Activated CD8-positive, alpha-beta T cell treated with anti-CD3 and anti-CD28 coated beads, Interleukin-2, amount 10 ng/mL, durations not matched to agents 7 days and 5 days (primary cell): ENCODE results near the gene CLK3. TPM values are rescaled to one million over a fixed set of nuclear protein-coding genes. Genes with fewer than 3 reads are reported as not detected.

ENCODE experiments used
- ATAC-seq: fragments of 150-1000 bp; cut with Tn5 transposase; one replicate; pipeline ENCODE4 v1.10.0; 2021; ENCODE audit warnings: moderate library complexity
- CTCF ChIA-PET: fragments of 350-600 bp; sonication (Branson Sonifier 250); formaldehyde crosslinking; loops from one replicate; lab custom pipeline; 2021; ENCODE audit warnings: antibody characterized with exemption; lab: Charles Lee
- POLR2A ChIA-PET: fragments of 350-600 bp; sonication (Branson Sonifier 250); formaldehyde crosslinking; loops from one replicate; lab custom pipeline; 2021; ENCODE audit warnings: antibody characterized with exemption; lab: Charles Lee
- DNase-seq: peaks from one replicate; pipeline ENCODE4 v3.0.0-alpha.2; 2020
- H3K27ac Mint-ChIP-seq: one replicate; pipeline ENCODE4 v1.8.0; 2021; ENCODE audit warnings: mild to moderate bottlenecking, mixed read lengths
- H3K27me3 Mint-ChIP-seq: one replicate; pipeline ENCODE4 v1.8.0; 2021; ENCODE audit warnings: low read depth, mixed read lengths
- H3K36me3 Mint-ChIP-seq: one replicate; pipeline ENCODE4 v1.8.0; 2021; ENCODE audit warnings: low read depth, mixed read lengths
- H3K4me1 Mint-ChIP-seq: one replicate; pipeline ENCODE4 v1.8.0; 2021; ENCODE audit warnings: low read depth, mixed read lengths
- H3K4me3 Mint-ChIP-seq: one replicate; pipeline ENCODE4 v1.8.0; 2021; ENCODE audit warnings: mild to moderate bottlenecking, mixed read lengths
- H3K9me3 Mint-ChIP-seq: one replicate; pipeline ENCODE4 v1.8.0; 2022; ENCODE audit warnings: mixed read lengths; ENCODE audit not compliant: insufficient read depth
- total RNA-seq, 2 experiments: library from RNA; stranded (reverse); gene quantifications; one replicate each; pipeline ENCODE4 v1.2.3, GENCODE V29; 2021

CLK3 gene
- total RNA-seq, 2 experiments from 2014 or later: 125 to 128 TPM

DNA sequence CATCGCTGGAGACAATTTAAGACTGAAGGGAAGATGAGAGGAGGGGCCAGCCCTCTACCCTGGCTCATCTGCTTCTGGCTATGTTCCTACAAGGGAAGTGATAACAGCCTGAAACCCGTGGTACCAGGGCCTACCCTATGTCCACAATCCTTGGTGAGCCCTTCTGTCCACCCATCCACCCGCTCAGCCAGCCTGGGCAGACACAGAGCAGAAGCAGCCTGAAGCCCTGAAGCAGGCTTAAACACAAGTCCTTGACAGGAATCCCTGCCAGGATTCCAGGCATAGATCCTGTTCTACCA, 15.4 kb downstream of the CLK3 start:
- Mint-ChIP-seq H3K36me3 (peaks cover 48% of the 10 kb centered on the region), H3K27ac (peak overlapping the region; percentile 18)
- POLR2A ChIA-PET: interaction anchor here (0.8 to 1.8 kb wide), 3 partner anchors 9 to 90 kb away, joined by 3 to 4 read pairs (median 4); partner anchors contain the start of gene ARID3B

DNA sequence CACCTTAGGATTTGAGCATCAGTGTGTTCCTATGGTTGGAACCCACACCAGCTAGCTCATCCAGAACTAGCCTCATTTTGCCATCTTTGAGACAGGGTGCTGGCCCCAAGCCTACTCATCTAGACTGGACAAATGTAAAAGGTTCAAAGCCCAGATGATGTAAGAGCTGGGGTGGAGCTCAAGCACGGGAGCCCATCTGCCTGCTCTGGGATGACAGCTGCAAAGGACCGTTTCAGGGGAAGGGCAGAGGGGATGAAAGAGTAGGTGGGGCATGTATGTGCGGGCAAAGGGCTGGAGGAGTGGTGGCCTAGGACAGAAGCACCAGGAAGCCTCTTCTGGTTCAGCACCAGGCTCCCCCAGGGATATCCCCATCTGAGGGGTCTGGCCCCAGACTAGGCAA, 15.8 kb downstream of the CLK3 start:
- CTCF ChIA-PET: interaction anchor here (0.7 to 19.3 kb wide), 26 partner anchors 10 to 318 kb away, joined by 3 to 508 read pairs (median 6); partner anchors contain the start of genes CLK3 and CSK
- no peaks in the 10 kb centered on the region for H3K9me3 Mint-ChIP-seq
- peaks cover 18% of the 10 kb centered on the region for H3K4me1 Mint-ChIP-seq
- H3K27ac Mint-ChIP-seq: no peak overlapping the region
- POLR2A ChIA-PET: interaction anchor here (0.6 to 1.8 kb wide), 6 partner anchors 8 to 150 kb away, joined by 3 to 4 read pairs (median 4); partner anchors contain the start of gene ARID3B
- DNase-seq: no peak
- peaks cover 48% of the 10 kb centered on the region for H3K36me3 Mint-ChIP-seq
- H3K27me3 Mint-ChIP-seq: no peaks in the 10 kb centered on the region
- no peak for ATAC-seq
- H3K4me3 Mint-ChIP-seq: no peak overlapping the region

More for the DNA sequence above, 15.4 kb downstream of the CLK3 start:
- Mint-ChIP-seq H3K4me1 (peaks cover 21% of the 10 kb centered on the region), H3K9me3 (no peaks in the 10 kb centered on the region), H3K4me3 (no peak overlapping the region), H3K27me3 (no peaks in the 10 kb centered on the region)
- DNase-seq: no peak
- CTCF ChIA-PET: interaction anchor here (0.8 to 19.3 kb wide), 14 partner anchors 10 to 319 kb away, joined by 3 to 508 read pairs (median 12); partner anchors contain the start of genes CLK3 and CSK
- ATAC-seq: no peak

DNA sequence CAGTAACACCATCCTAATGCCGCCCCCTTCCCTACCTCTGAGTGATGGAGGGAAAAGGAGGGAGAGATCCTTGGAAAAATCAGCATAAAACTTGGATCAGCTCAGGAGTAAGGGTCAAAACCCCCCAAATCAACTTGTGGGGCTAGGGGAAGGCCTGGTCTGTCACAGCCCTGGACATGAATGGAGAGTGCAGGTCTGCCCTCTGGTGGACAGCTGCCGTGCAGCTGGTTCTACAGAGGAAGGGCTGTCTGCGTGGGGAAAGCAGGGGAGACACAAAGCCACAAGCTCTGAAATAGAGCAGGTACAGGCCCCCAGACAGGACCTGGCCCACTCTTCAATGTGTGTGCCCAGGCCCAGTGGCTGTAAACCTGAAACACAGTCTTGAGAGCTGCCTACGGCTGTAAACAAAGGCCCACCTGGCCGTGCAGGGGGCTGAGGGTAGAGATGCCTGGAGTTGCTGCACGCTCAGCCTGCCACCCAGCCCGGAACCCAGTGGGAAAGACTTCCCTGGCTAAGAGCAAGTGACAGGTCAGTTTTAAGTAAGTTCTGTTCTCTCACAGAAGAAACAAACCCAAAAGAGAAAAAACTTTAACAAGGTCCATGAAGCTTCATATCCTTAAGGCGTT, 16.4 kb downstream of the CLK3 start:
- Mint-ChIP-seq H3K36me3 (peaks cover 47% of the 10 kb centered on the region), H3K4me1 (peaks cover 11% of the 10 kb centered on the region), H3K27ac (no peak overlapping the region), H3K9me3 (no peaks in the 10 kb centered on the region), H3K27me3 (no peaks in the 10 kb centered on the region), H3K4me3 (no peak overlapping the region)
- peak; percentile 62 for ATAC-seq
- ChIA-PET CTCF (interaction anchor here (0.6 to 19.3 kb wide), 36 partner anchors 9 to 937 kb away, joined by 3 to 508 read pairs (median 4); partner anchors contain the start of genes CLK3, CSK and CYP1A1), POLR2A (interaction anchor here (0.6 to 1.8 kb wide), 5 partner anchors 8 to 149 kb away, joined by 3 to 4 read pairs (median 4); partner anchors contain the start of gene ARID3B)
- DNase-seq: peak; percentile 75

DNA sequence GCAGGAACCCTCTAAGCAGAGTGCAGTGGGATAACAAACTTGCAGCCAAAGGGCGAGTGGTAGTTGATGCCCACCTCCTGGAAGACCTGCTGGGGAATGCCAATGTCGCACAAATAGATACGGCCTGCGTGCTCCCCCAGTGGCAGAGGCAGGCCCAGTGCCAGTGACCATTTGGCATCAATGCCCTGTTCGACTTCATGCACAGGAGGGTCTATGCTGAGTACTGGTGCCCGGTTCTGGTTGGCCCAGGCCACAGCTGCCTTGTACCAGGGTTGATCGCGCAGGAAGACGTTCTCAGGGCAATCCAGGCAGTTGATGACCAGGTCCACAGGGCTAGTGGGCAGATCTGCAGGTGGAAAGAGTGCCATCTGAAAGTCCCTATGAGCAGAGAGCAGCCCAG, 17.0 kb downstream of the CLK3 start:
- DNase-seq (no peak), ATAC-seq (no peak)
- Mint-ChIP-seq H3K4me1 (peaks cover 6% of the 10 kb centered on the region), H3K27me3 (no peaks in the 10 kb centered on the region), H3K9me3 (no peaks in the 10 kb centered on the region), H3K27ac (no peak overlapping the region), H3K36me3 (peaks cover 41% of the 10 kb centered on the region), H3K4me3 (no peak overlapping the region)
- ChIA-PET POLR2A (interaction anchor here (1.2 to 1.8 kb wide), 4 partner anchors 9 to 139 kb away, joined by 3 to 4 read pairs (median 4); partner anchors contain the start of gene ARID3B), CTCF (interaction anchor here (0.6 to 19.3 kb wide), 31 partner anchors 9 to 937 kb away, joined by 3 to 508 read pairs (median 5); partner anchors contain the start of genes CLK3, CSK and CYP1A1)

- Mint-ChIP-seq H3K4me3 (no peak overlapping the region), H3K27ac (no peak overlapping the region), H3K9me3 (no peaks in the 10 kb centered on the region), H3K36me3 (peaks cover 36% of the 10 kb centered on the region), H3K4me1 (no peaks in the 10 kb centered on the region), H3K27me3 (no peaks in the 10 kb centered on the region)
- no peak for ATAC-seq
- no peak for DNase-seq
- ChIA-PET CTCF (interaction anchor here (0.9 to 19.3 kb wide), 24 partner anchors 8 to 361 kb away, joined by 3 to 508 read pairs (median 6); partner anchors contain the start of genes CLK3, CSK, CYP1A1 and EDC3), POLR2A (interaction anchor here (1.3 to 2.4 kb wide), 2 partner anchors 135 to 137 kb away, joined by 3 to 8 read pairs; no protein-coding TSS in a partner anchor)
These were observed 18.1 kb downstream of the CLK3 start for GRCh38 chr15:74633781-74634180.

DNA sequence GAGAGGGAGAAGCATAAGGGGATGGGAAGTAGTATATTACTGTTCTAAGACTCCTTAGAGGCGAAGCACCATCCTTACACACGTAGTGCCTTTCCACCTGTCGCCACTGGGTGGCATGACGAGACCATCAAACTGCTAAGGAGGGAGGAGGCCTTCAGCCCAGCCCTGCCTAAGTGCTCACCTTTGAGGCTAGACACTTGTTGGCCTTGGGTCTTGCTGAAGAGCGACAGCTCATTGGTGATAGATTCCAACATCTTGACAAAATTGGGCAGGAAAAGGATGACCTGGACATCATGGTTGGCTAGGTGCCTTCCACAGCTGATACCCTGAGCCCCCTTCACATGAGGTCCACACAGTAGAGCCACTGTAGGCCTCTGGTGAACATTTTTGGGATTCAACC, 19.6 kb downstream of the CLK3 start:
- ChIA-PET POLR2A (interaction anchor here (0.9 to 2.4 kb wide), 3 partner anchors 18 to 142 kb away, joined by 3 to 8 read pairs (median 6); no protein-coding TSS in a partner anchor), CTCF (interaction anchor here (0.7 to 19.3 kb wide), 39 partner anchors 9 to 360 kb away, joined by 3 to 508 read pairs (median 4); partner anchors contain the start of genes CLK3, CSK, CYP1A1 and EDC3)
- H3K4me3 Mint-ChIP-seq: no peak overlapping the region
- no peaks in the 10 kb centered on the region for H3K9me3 Mint-ChIP-seq
- H3K27ac Mint-ChIP-seq: no peak overlapping the region
- H3K4me1 Mint-ChIP-seq: no peaks in the 10 kb centered on the region
- peak; percentile 87 for ATAC-seq
- DNase-seq: peak; percentile 83
- no peaks in the 10 kb centered on the region for H3K27me3 Mint-ChIP-seq
- H3K36me3 Mint-ChIP-seq: peaks cover 35% of the 10 kb centered on the region

- Mint-ChIP-seq H3K36me3 (peaks cover 32% of the 10 kb centered on the region), H3K4me3 (no peak overlapping the region), H3K9me3 (no peaks in the 10 kb centered on the region), H3K27ac (no peak overlapping the region), H3K27me3 (no peaks in the 10 kb centered on the region), H3K4me1 (peaks cover 2% of the 10 kb centered on the region)
- ATAC-seq (no peak), DNase-seq (no peak)
- ChIA-PET CTCF (interaction anchor here (1.0 to 19.3 kb wide), 13 partner anchors 9 to 351 kb away, joined by 3 to 508 read pairs (median 12); partner anchors contain the start of genes CLK3, CSK and CYP1A1), POLR2A (interaction anchor here (0.6 to 1.2 kb wide), 2 partner anchors 20 to 133 kb away, joined by 3 to 4 read pairs; no protein-coding TSS in a partner anchor)
These were observed 21.3 kb downstream of the CLK3 start for GRCh38 chr15:74636984-74637383.

- Mint-ChIP-seq H3K4me3 (no peak overlapping the region), H3K4me1 (peaks cover 6% of the 10 kb centered on the region), H3K36me3 (peaks cover 21% of the 10 kb centered on the region), H3K27ac (no peak overlapping the region), H3K27me3 (no peaks in the 10 kb centered on the region), H3K9me3 (no peaks in the 10 kb centered on the region)
- ATAC-seq: no peak
- DNase-seq: no peak
- POLR2A ChIA-PET: interaction anchor here (1.0 kb wide), 1 partner anchor 101 kb away, joined by 3 read pairs; the partner anchor contains the start of gene ARID3B
- CTCF ChIA-PET: interaction anchor here (1.0 to 19.3 kb wide), 5 partner anchors 9 to 260 kb away, joined by 3 to 508 read pairs (median 3); partner anchors contain the start of gene CYP1A1
These were observed 25.5 kb downstream of the CLK3 start for GRCh38 chr15:74641151-74641550.

DNA sequence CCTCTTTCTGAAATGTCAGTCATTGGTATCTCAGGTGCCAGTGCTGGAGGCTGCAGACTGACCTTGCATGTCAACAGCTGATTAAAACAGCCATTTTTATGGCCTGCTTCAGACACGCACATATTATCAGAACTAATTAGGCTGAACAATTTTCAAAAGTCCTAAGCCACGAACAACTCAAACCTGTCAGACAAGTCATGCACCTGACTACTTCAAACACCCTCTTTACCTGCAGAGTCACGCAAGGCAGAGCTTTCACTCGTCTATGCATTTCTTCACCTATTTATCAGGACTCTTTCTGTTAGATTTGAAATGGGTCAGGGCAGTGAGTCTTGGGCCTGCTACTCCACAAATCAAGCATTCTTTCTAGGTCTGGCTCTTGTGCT, 26.7 kb downstream of the CLK3 start:
- CTCF ChIA-PET: interaction anchor here (3.1 to 19.3 kb wide), 2 partner anchors 10 to 124 kb away, joined by 31 to 508 read pairs; no protein-coding TSS in a partner anchor
- peak overlapping the region; percentile 31 for H3K27ac Mint-ChIP-seq
- H3K36me3 Mint-ChIP-seq: peaks cover 15% of the 10 kb centered on the region
- DNase-seq: no peak
- POLR2A ChIA-PET: no interaction called here
- no peaks in the 10 kb centered on the region for H3K27me3 Mint-ChIP-seq
- no peak overlapping the region for H3K4me3 Mint-ChIP-seq
- no peak for ATAC-seq
- no peaks in the 10 kb centered on the region for H3K9me3 Mint-ChIP-seq
- peaks cover 6% of the 10 kb centered on the region for H3K4me1 Mint-ChIP-seq

- CTCF ChIA-PET: interaction anchor here (1.3 to 19.3 kb wide), 3 partner anchors 10 to 156 kb away, joined by 3 to 508 read pairs (median 31); no protein-coding TSS in a partner anchor
- H3K27me3 Mint-ChIP-seq: no peaks in the 10 kb centered on the region
- no peak overlapping the region for H3K4me3 Mint-ChIP-seq
- H3K4me1 Mint-ChIP-seq: peaks cover 6% of the 10 kb centered on the region
- H3K36me3 Mint-ChIP-seq: peaks cover 13% of the 10 kb centered on the region
- no peak for DNase-seq
- peak overlapping the region; percentile 31 for H3K27ac Mint-ChIP-seq
- H3K9me3 Mint-ChIP-seq: no peaks in the 10 kb centered on the region
- POLR2A ChIA-PET: no interaction called here
- no peak for ATAC-seq
These were observed 27.4 kb downstream of the CLK3 start for GRCh38 chr15:74642734-74643664.
